DMS153 (cell line): ENCODE data around the gene C7.
"Not testable (repeated sequence)": the region's sequence is repeated elsewhere in the genome, so short reads cannot be mapped to it uniquely, and the experiment has no call there.

Experiments
- DNase-seq: peaks from one replicate; lab custom pipeline; 2025; lab: John Stamatoyannopoulos, UW

C7 gene

DNA sequence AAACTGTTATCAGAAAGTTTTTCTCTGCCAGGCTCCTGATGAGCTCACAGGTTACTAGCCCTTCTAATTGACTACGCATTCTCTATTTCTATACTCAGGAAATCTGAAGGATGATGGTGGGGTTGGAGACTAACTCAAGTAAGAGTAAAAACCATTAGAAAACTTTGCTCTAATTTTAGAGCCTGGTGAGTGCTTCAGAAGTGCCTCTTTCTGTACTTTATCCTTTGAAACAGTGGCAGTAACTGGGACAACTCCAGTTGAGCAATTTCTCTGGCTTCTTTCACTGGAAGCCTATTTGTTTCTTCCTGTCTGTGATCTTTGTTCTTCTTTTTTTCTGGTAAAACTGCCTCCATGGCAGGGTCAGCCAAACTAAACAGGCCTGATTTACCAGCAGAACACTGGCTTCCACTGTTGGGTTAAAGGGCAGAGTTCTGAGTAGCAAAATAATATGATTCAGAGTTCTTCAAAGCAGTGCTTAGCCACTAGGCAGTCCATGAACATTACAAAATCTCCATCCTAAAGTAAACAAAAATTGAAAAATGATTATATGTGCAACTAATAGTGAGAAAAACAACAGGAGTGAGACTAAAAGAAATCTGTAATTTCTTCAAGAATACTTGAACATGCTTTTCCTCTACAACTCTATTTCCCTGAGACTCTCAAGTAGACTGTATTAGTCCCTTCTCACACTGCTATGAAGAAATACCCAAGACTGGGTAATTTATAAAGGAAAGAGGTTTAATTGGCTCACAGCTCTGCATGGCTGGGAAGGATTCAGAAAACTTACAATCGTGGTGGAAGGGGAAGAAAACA lies 82.1 kb downstream of the C7 start:
- DNase-seq: no peak

- DNase-seq: no peak
Measured at GRCh38 chr5:40991981-40992559, 82.8 kb downstream of the C7 start.

- DNase-seq: no peak
Measured at GRCh38 chr5:40995801-40996586, 86.7 kb downstream of the C7 start.

DNA sequence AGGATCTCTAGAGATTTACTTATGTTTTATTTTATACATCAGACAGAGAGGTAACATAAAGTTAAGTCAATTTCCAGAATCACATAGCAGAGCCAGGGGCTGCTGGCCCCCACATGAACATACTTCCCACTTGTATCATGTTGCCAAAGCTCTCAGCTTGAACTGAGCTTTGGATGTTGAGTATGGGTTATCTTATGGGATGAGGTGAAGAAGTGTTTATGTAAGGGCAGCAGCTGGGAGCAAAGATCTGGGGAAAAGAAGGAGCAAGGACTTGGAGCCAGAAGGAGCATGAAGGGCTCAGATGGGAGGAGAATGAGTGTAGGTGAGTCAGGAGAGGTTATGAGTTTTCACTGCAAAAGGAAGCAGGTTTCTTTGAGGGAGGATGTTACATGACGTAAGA lies 89.8 kb downstream of the C7 start:
- DNase-seq: no peak

GRCh38 chr5:40999966-41000365 lies 90.7 kb downstream of the C7 start:
- no peak for DNase-seq

DNA sequence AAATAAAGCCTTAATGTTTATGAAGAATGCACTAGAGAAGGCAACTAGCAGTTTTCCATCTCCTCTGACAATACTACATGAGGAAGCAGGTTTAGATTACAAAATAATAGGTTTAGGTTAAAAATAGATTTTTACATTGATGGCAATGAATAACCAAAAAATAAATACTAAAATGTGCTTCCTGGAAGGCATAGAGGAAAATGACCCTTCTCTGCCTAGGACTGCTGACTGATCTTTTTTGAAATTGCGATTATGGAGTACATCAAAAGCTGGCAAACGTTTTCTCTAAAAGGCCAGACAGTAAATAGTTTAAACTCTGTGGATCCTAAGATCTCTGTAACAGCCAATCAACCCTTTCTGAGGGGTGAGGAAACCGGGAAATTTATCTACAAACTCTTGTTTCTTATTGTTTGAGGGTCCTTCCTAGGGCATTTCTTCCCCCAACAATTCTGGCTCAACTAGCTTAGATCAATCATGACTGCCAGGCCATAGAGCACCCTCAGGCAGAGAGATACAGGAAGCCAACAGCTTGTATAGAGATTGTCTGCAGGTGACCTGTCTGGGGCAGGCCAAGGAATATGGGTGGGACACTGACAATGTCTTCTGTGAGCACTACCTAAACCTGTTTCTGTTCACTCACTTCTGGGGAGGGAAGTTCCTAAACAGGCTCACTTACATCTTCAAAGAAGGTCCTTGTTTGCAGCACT lies 94.5 kb downstream of the C7 start:
- DNase-seq: no peak

GRCh38 chr5:41004931-41005330 lies 95.6 kb downstream of the C7 start:
- no peak for DNase-seq

- no peak for DNase-seq
Measured at GRCh38 chr5:41009232-41009631, 99.9 kb downstream of the C7 start.

GRCh38 chr5:41010572-41010971 lies 101.3 kb downstream of the C7 start:
- no peak for DNase-seq

- DNase-seq: no peak
Measured at GRCh38 chr5:41012318-41012717, 103.0 kb downstream of the C7 start.

GRCh38 chr5:41022600-41022999 lies 113.3 kb downstream of the C7 start:
- DNase-seq: not testable (repeated sequence)
